Psoas muscle (tissue), 8 donors: ENCODE measurements around the gene FGFRL1. TPM values are rescaled to one million over a fixed set of nuclear protein-coding genes. Genes with fewer than 3 reads are reported as not detected.

Source experiments
- ATAC-seq, 4 donors: fragments of 200-7000 bp; cut with Tn5 transposase; one replicate each; pipeline ENCODE4 v1.9.1; 2020; ENCODE audit warnings: moderate library complexity in 3 of 4, mild to moderate bottlenecking in 2 of 4
- DNase-seq, 2 donors: peaks; one replicate each; pipeline ENCODE4 v3.0.0-alpha.2; 2020
- H3K27ac ChIP-seq: fragments of 200-600 bp; one replicate; pipeline ENCODE4 v1.8.0; 2022
- H3K27me3 ChIP-seq, 3 donors: fragments of 200-600 bp in 1 of 3; one replicate each; pipeline versions ENCODE4 v1.6.1 to v1.8.0; 2013 to 2022; ENCODE audit warnings: low read length in 2 of 3, mild to moderate bottlenecking in 2 of 3, moderate library complexity in 1 of 3; ENCODE audit not compliant: insufficient read depth in 3 of 3
- H3K36me3 ChIP-seq, 2 donors: fragments of 200-600 bp in 1 of 2; one replicate each; pipeline versions ENCODE4 v1.6.1 to v1.8.0; 2013 to 2022; ENCODE audit warnings: low read depth in 1 of 2, mild to moderate bottlenecking in 1 of 2, moderate library complexity in 1 of 2; ENCODE audit not compliant: insufficient read depth in 1 of 2
- H3K4me1 ChIP-seq: fragments of 200-600 bp; one replicate; pipeline ENCODE4 v1.8.0; 2022
- H3K4me3 ChIP-seq: fragments of 200-600 bp; one replicate; pipeline ENCODE4 v1.8.0; 2022; ENCODE audit warnings: mild to moderate bottlenecking
- H3K9me3 ChIP-seq: fragments of 200-600 bp; one replicate; pipeline ENCODE4 v1.8.0; 2022
- WGBS, 3 donors: extraction: QIAGEN DNeasy Blood & Tissue Kit; methylation state at CpG; one replicate each; pipeline versions ENCODE4 v1.1.6 to v1.1.7; 2013; 5-methylcytosine and 5-hydroxymethylcytosine counted together
- intact Hi-C, 2 donors: fragments of 100-400 bp; cut with DNase I; formaldehyde crosslinking; loops; one replicate each; pipeline versions ENCODE4 v1.11.0 to v1.14.2; 2022
- polyA plus RNA-seq, 3 donors: library from polyadenylated mRNA; stranded (reverse); fragments of 200-250 nt; gene quantifications; one replicate each; pipeline ENCODE4 v1.2.3, GENCODE V29; 2013
- total RNA-seq, 4 donors: library from RNA; stranded (reverse); fragmentation: NEBNext Ultra II Directional in 2 of 4; extraction: Animal tissue kit (Norgen Biotek cat#: 25700) in 2 of 4; gene quantifications; one replicate each; pipeline versions ENCODE4 v1.2.1 to v1.2.4, GENCODE V29; 2021 to 2023
- TF ChIP-seq, protein P1 (sequence below): fragments of 200-600 bp; IDR thresholded peaks from one replicate; pipeline ENCODE4 v1.8.0; 2022; ENCODE audit warnings: antibody characterized with exemption
- donor health status: healthy with polysubstance abuse.
- donor health status: DM: no; HTN: no; CAD: no; lungs with moderate emphysema.
- donor health status: Bipolar disorder and iron deficiency.
- donor health status: healthy.
- donor health status: DM: yes; HTN: yes; CAD: no.
- donor health status: DM: no; HTN: no; CAD: no.
- donor health status: DM: no; HTN: no; CAD: no.
- donor health status: DM: yes; HTN: yes; CAD: no.

The FGFRL1 gene
- total and polyA plus RNA-seq, 7 donors: 9.8 to 41.2 (median 15.5) TPM

DNA sequence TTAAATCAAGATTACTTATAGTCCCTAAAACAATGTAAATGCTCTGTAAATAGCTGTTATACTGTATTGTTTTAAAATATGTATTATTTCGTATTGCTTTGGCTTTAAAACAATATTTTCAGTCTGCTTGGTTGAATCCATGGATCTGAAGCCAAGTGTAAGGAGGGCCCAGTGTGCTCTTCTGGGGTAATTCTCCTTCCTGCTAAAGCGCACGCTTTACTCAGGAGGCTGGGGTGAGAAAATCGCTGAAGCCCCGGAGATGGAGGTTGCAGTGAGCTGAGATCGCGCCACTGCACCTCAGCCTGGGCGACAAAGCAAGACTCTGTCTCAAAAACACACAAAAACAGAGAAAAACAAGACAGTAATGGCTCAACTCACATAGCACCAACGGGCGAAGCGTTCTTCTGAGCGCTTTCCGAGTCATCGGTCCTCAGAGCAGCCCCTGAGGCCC lies 25.0 kb upstream of the FGFRL1 start:
- Histone ChIP-seq H3K36me3 (peaks cover 0 to 10% of the 10 kb centered on the region in 2 donors), H3K4me3 (peak overlapping the region; percentile 84), H3K27me3 (no peaks in the 10 kb centered on the region), H3K27ac (peak overlapping the region; percentile 51), H3K4me1 (peaks cover 12% of the 10 kb centered on the region), H3K9me3 (no peaks in the 10 kb centered on the region)
- ATAC-seq: peak in 1 of 4 donors; percentile 51
- WGBS, 3 donors: 3 to 5% (median 3%) methylated on average over 11 to 14 of the region's 14 CpGs
- DNase-seq: no peak
- TF ChIP-seq, protein P1, sequence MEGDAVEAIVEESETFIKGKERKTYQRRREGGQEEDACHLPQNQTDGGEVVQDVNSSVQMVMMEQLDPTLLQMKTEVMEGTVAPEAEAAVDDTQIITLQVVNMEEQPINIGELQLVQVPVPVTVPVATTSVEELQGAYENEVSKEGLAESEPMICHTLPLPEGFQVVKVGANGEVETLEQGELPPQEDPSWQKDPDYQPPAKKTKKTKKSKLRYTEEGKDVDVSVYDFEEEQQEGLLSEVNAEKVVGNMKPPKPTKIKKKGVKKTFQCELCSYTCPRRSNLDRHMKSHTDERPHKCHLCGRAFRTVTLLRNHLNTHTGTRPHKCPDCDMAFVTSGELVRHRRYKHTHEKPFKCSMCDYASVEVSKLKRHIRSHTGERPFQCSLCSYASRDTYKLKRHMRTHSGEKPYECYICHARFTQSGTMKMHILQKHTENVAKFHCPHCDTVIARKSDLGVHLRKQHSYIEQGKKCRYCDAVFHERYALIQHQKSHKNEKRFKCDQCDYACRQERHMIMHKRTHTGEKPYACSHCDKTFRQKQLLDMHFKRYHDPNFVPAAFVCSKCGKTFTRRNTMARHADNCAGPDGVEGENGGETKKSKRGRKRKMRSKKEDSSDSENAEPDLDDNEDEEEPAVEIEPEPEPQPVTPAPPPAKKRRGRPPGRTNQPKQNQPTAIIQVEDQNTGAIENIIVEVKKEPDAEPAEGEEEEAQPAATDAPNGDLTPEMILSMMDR: no peak
- intact Hi-C loops: loop anchor here in 1 of 2 donors (5.0 kb wide), 1 partner anchor 244 kb away; no protein-coding TSS in a partner anchor

DNA sequence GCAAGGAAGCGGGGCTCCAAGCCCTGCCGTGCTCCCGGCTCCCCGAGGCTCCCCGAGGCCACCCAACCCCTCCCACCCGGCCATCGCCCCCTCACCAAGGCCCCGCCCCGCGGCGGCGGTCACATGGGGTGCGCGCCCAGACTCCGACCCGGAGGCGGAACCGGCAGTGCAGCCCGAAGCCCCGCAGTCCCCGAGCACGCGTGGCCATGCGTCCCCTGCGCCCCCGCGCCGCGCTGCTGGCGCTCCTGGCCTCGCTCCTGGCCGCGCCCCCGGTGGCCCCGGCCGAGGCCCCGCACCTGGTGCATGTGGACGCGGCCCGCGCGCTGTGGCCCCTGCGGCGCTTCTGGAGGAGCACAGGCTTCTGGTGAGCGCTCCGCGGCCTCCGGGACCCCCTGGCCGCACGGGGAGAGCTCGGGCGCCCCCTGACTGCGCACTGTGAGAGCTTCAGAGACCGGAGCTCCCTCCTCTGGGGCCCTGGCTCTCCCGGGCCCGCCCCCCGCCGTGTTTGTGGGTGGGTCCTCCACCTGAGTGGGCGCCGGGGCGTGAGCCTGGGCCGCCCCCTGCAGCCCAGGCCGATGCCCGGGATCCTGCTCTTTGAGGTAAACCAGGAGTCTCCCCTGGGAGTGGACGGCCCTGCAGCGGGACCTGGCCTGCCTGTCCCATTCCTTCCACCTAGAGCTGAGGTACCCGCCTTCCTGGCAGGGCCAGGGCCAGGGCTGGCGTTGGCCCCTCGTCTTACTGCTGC lies 24.4 kb upstream of the FGFRL1 start, which contains the start of gene IDUA:
Gene IDUA, plus strand, starts transcription at position 166 of the 745 bp plus-strand sequence. Its CDS starts 41 bp downstream, at position 207.
- H3K4me1 ChIP-seq: peaks cover 12% of the 10 kb centered on the region
- peak within 1 kb of the TSS; percentile 84 for H3K4me3 ChIP-seq
- ATAC-seq (peak; percentile 77 to 89 (median 84)), DNase-seq (peak; percentile 86)
- 1 to 2% (median 2%) methylated on average over 32 to 69 of the region's 69 CpGs for WGBS, 3 donors
- peaks cover 0 to 10% of the 10 kb centered on the region in 2 donors for H3K36me3 ChIP-seq
- no peaks in the 10 kb centered on the region for H3K27me3 ChIP-seq
- peak within 1 kb of the TSS; percentile 51 for H3K27ac ChIP-seq
- intact Hi-C loops: loop anchor here in 1 of 2 donors (5.0 kb wide), 1 partner anchor 245 kb away; no protein-coding TSS in a partner anchor
- TF ChIP-seq, protein P1: peak; percentile 37
- no peaks in the 10 kb centered on the region for H3K9me3 ChIP-seq

DNA sequence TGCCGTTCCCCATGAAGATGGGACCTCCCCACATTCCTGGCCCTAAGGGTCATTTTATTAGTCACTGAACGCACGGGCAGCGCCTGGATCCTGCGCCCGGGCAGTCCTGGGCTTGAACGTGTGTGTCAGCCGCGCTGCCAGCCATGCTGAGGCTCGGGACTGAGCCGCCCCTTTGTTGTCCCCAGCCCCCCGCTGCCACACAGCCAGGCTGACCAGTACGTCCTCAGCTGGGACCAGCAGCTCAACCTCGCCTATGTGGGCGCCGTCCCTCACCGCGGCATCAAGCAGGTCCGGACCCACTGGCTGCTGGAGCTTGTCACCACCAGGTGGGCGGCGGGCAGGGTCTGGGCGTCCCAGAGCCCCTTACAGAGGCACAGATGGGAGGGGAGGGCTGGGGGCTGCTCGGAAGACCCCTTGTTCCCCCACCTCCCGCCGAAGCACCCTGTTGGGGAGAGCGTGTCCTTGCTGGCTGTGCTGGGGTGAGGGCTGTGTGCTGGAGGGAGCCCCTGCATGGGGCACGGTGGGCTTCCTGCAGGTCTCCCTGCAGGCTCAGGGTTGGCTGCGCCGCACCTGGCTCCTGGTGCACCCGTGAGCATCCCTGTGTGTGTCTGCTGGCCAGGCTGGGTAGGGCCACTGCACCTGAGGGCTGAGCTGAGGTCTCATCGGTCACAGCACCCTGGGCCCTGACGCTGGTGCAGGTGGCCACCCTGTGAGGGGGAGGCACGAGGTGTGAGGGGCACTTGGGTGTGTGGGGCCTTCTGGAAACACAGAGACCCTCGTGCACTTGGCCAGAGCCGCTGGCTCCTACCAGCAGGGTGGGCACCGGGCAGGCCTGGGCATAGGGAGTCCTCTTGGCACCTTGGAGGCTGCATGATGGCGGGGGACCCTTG lies 23.6 kb upstream of the FGFRL1 start:
- H3K27me3 ChIP-seq: no peaks in the 10 kb centered on the region
- DNase-seq: peak in 1 of 2 donors; percentile 57
- TF ChIP-seq, protein P1: no peak
- intact Hi-C loops: loop anchor here in 1 of 2 donors (5.0 kb wide), 1 partner anchor 246 kb away; no protein-coding TSS in a partner anchor
- H3K4me1 ChIP-seq: peaks cover 12% of the 10 kb centered on the region
- peak in 2 of 4 donors; percentile 10 to 11 for ATAC-seq
- H3K9me3 ChIP-seq: no peaks in the 10 kb centered on the region
- H3K4me3 ChIP-seq: peak overlapping the region; percentile 84
- H3K27ac ChIP-seq: no peak overlapping the region
- peaks cover 0 to 10% of the 10 kb centered on the region in 2 donors for H3K36me3 ChIP-seq
- WGBS, 3 donors: 71 to 79% (median 73%) methylated on average over 34 to 37 of the region's 37 CpGs

DNA sequence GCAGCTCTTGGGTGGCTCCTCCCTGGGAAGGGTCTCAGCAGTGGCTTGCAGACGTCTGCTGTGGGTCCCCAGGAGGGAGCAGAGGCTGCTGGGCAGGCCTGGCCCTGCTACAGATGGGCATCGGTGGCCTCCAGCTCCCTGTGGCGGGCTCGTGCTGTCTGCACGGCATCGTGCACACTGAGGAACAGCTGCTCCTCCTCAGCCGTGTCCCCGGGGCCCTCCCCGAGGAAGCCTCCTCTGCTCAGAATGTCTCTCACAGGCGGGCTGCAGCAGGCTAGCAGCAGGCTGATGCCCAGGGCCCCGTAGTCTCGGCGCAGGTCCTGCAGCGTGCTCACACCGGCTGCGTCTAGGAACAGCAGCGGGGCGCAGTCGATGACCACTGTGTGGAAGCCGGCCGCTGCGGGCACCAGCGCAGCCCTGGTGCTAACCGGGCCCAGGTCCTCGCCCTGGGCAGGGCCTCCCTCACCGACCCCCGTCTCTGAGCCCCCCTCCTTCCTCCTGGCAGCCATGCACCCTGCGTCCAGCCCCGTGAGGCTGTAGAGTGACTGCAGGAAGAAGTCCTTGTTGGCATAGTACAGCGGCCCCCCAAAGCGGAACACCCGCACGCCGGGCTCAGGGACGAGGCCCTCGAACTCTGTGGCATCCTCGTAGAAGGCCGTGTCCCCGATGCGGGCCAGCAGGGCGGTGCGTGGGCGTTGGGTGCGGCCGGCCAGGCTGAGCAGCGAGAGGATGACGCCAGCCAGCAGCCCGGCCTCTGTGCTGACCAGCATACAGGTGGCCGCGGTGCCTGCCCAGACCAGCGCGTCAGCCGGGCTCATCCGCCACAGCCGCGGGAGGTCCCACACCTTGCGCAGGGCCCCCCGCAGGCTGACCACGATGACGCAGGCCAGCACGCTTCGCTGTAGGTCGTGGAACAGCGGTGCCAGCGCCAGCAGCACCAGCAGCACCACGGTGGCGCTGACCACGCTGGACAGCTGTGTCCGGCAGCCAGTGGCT lies 22.4 kb upstream of the FGFRL1 start:
- peak in 1 of 2 donors; percentile 54 for DNase-seq

More for the DNA sequence above, 22.4 kb upstream of the FGFRL1 start:
- TF ChIP-seq, protein P1: no peak
- no peaks in the 10 kb centered on the region for H3K27me3 ChIP-seq
- no peak overlapping the region for H3K27ac ChIP-seq
- H3K4me1 ChIP-seq: peaks cover 12% of the 10 kb centered on the region
- intact Hi-C loops: loop anchor here in 1 of 2 donors (5.0 kb wide), 1 partner anchor 247 kb away; no protein-coding TSS in a partner anchor
- H3K36me3 ChIP-seq: peaks cover 0 to 10% of the 10 kb centered on the region in 2 donors
- no peaks in the 10 kb centered on the region for H3K9me3 ChIP-seq
- 88 to 91% (median 88%) methylated on average over 69 of the region's 69 CpGs for WGBS, 3 donors
- ATAC-seq: no peak
- no peak overlapping the region for H3K4me3 ChIP-seq
